HEK293T (cell line): Measurements from ENCODE around the gene RFX3.

Experiments
- BHLHE40 ChIP-seq: fragments of 450-650 bp; IDR thresholded peaks from 2 replicates; pipeline ENCODE4 v1.6.1; 2016; ENCODE audit warnings: mild to moderate bottlenecking, moderate library complexity, borderline replicate concordance
- CTBP1 ChIP-seq: fragments of 450-650 bp; IDR thresholded peaks from 2 replicates; pipeline ENCODE4 v1.6.1; 2016; ENCODE audit warnings: borderline replicate concordance
- FOXA1 ChIP-seq: fragments of 450-650 bp; IDR thresholded peaks from 2 replicates; pipeline ENCODE4 v1.6.1; 2016; ENCODE audit warnings: mild to moderate bottlenecking
- FOXM1 ChIP-seq: fragments of 450-650 bp; IDR thresholded peaks from 2 replicates; pipeline ENCODE4 v1.6.1; 2017; ENCODE audit warnings: mild to moderate bottlenecking, borderline replicate concordance
- PKNOX1 ChIP-seq: fragments of 450-650 bp; IDR thresholded peaks from 2 replicates; pipeline ENCODE4 v1.6.1; 2016
- SP1 ChIP-seq: fragments of 450-650 bp; IDR thresholded peaks from 2 replicates; pipeline ENCODE4 v1.6.1; 2017
- SUZ12 ChIP-seq: fragments of 450-650 bp; IDR thresholded peaks from 2 replicates; pipeline ENCODE4 v1.6.1; 2016; ENCODE audit warnings: mild to moderate bottlenecking

- TF ChIP-seq PKNOX1 = no peak
- TF ChIP-seq SP1 = no peak
- no peak for TF ChIP-seq FOXA1
- no peak for TF ChIP-seq SUZ12
- no peak for TF ChIP-seq CTBP1
- no peak for TF ChIP-seq FOXM1
- TF ChIP-seq BHLHE40 = no peak
Measured at GRCh38 chr9:3525096-3525835, 535 bp downstream of the RFX3 start.
